Endothelial cell of umbilical vein (primary cell): ENCODE measurements around the gene SFMBT1.

Source experiments
- CTCF ChIP-seq, 2 donors: IDR thresholded peaks; 1 replicate in 1 of 2; 2 replicates in 1 of 2; pipeline ENCODE4 v1.5.1; 2011; ENCODE audit warnings: low read length in 2 of 2, mild to moderate bottlenecking in 2 of 2, moderate library complexity in 2 of 2, control low read depth in 1 of 2, inconsistent platforms in 1 of 2, low read depth in 1 of 2; ENCODE audit not compliant: insufficient read depth in 1 of 2; ENCODE audit errors: extremely low read depth in 1 of 2
- POLR2A ChIP-seq: IDR thresholded peaks from 2 replicates; pipeline ENCODE4 v1.6.1; 2012; ENCODE audit warnings: low read depth, mild to moderate bottlenecking, control low read depth, low read length
- POLR2AphosphoS5 ChIP-seq: IDR thresholded peaks from 2 replicates; pipeline ENCODE4 v1.6.1; 2012; ENCODE audit warnings: low read depth, mild to moderate bottlenecking, control low read depth, low read length, moderate library complexity; ENCODE audit not compliant: insufficient read depth

DNA sequence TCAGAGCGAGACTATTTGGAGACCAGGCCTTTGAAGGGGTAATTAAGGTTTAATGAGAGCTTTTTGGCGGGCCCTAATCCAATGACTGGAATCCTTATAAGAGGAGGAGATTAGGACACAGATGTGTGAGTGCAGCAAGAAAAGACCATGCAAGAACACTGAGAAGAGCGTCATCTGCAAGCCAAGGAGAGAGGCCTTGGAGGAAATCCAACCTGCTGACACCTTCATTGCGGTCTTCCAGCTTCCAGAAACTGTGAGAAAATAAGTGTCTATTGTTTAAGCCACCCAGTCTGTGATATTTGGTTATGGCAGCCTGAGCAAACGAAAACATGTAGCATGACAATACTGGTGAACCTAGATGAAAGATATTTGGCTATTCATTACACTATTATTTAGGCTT is 188.0 kb downstream of the SFMBT1 start:
- TF ChIP-seq CTCF (IDR thresholded peaks at IDR 0.05; ENCODE audit: extremely low read depth in 1 of 2, insufficient read depth in 1 of 2, low read depth in 1 of 2, low read length in 2 of 2) (no peak), POLR2A (no peak), POLR2AphosphoS5 (no peak)
